Effector memory CD4-positive, alpha-beta T cell (primary cell): ENCODE results near the gene TM4SF4.

Source experiments
- DNase-seq, 3 donors: peaks; one replicate each; pipeline ENCODE4 v3.0.0-alpha.2; 2020
- H3K27ac ChIP-seq: 2 replicates; pipeline ENCODE4 v1.7.0; 2013; ENCODE audit warnings: mild to moderate bottlenecking, low read length, moderate library complexity; ENCODE audit not compliant: insufficient read depth, poor library complexity, severe bottlenecking
- H3K27me3 ChIP-seq: replicated peaks from 2 replicates; pipeline ENCODE4 v1.7.0; 2013; ENCODE audit warnings: mild to moderate bottlenecking, low read length; ENCODE audit not compliant: insufficient read depth, control insufficient read depth, poor library complexity, severe bottlenecking
- H3K36me3 ChIP-seq: 2 replicates; pipeline ENCODE4 v1.7.0; 2013; ENCODE audit warnings: mild to moderate bottlenecking, low read length, moderate library complexity; ENCODE audit not compliant: control insufficient read depth, insufficient read depth
- H3K4me1 ChIP-seq: 2 replicates; pipeline ENCODE4 v1.7.0; 2013; ENCODE audit warnings: low read length, mild to moderate bottlenecking; ENCODE audit not compliant: control insufficient read depth, insufficient read depth, poor library complexity, severe bottlenecking
- H3K4me3 ChIP-seq: 2 replicates; pipeline ENCODE4 v1.7.0; 2013; ENCODE audit warnings: low read length, low read depth, mild to moderate bottlenecking; ENCODE audit not compliant: insufficient read depth, poor library complexity, severe bottlenecking
- H3K9me3 ChIP-seq: 2 replicates; pipeline ENCODE4 v1.7.0; 2013; ENCODE audit warnings: mild to moderate bottlenecking, low read length, moderate library complexity; ENCODE audit not compliant: control insufficient read depth

The TM4SF4 gene

DNA sequence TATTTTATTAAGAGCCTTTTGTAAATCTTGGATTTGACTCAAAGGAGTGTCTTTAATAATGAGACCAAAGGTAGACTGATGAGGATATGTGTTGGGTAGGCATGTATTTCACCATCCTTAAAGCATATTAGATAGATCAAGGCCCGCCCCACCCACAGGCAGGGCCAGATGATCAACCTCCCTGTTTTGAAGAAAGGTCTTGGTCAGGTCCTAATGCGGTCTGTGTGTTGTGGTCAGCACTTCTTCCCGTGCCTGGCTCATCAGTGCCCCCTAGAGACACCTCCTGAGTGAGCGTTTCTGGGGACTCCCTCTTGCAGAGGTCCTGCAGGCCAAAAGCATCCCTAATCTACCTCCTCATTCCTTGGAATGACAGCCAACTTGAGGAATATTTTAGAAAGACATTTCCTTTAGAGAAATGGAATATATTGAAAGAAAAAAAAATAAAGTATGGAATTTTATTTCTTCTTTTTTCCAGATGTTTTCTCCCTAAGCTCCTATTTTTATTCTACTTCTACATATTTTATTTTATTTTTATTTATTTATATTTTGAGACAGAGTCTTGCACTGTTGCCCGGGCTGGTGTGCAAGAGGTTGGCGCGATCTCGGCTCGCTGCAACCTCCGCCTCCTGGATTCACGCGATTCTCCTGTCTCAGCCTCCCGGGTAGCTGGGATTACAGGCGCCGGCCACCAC, 6.0 kb downstream of the TM4SF4 start:
- H3K27me3 ChIP-seq = no peaks in the 10 kb centered on the region
- H3K9me3 ChIP-seq = no peaks in the 10 kb centered on the region
- no peak overlapping the region for H3K4me3 ChIP-seq
- DNase-seq = no peak
- no peaks in the 10 kb centered on the region for H3K36me3 ChIP-seq
- H3K27ac ChIP-seq = no peak overlapping the region
- H3K4me1 ChIP-seq = no peaks in the 10 kb centered on the region

DNA sequence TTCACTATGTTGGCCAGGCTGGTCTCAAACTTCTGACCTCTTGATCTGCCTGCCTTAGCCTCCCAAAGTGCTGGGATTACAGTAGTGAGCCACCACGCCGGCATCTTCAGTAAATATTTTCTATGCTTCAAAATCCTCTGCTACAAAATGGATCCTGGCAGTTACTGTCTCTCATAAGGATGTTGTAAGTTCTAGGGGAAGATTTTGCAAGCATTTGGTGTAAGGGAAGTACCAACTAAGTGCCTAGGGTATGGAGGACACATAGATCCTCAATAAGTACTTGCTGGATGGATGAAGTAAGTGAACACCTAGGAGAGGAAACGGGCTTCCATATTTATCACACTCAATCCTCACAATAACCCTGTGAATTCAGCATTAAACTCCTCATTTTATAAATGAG, 6.6 kb downstream of the TM4SF4 start:
- H3K9me3 ChIP-seq = no peaks in the 10 kb centered on the region
- no peaks in the 10 kb centered on the region for H3K4me1 ChIP-seq
- no peaks in the 10 kb centered on the region for H3K36me3 ChIP-seq
- no peak for DNase-seq
- no peak overlapping the region for H3K27ac ChIP-seq
- no peaks in the 10 kb centered on the region for H3K27me3 ChIP-seq
- no peak overlapping the region for H3K4me3 ChIP-seq

GRCh38 chr3:149481491-149481890, 7.0 kb downstream of the TM4SF4 start:
- H3K4me3 ChIP-seq = no peak overlapping the region
- no peaks in the 10 kb centered on the region for H3K27me3 ChIP-seq
- no peak for DNase-seq
- H3K9me3 ChIP-seq = no peaks in the 10 kb centered on the region
- H3K4me1 ChIP-seq = no peaks in the 10 kb centered on the region
- H3K27ac ChIP-seq = no peak overlapping the region
- H3K36me3 ChIP-seq = no peaks in the 10 kb centered on the region

- Histone ChIP-seq H3K36me3 (no peaks in the 10 kb centered on the region), H3K9me3 (no peaks in the 10 kb centered on the region), H3K27ac (no peak overlapping the region), H3K4me1 (no peaks in the 10 kb centered on the region), H3K27me3 (no peaks in the 10 kb centered on the region), H3K4me3 (no peak overlapping the region)
- no peak for DNase-seq
Measured at GRCh38 chr3:149486726-149487125, 12.2 kb downstream of the TM4SF4 start.

- no peaks in the 10 kb centered on the region for H3K27me3 ChIP-seq
- no peaks in the 10 kb centered on the region for H3K4me1 ChIP-seq
- H3K27ac ChIP-seq = no peak overlapping the region
- no peaks in the 10 kb centered on the region for H3K9me3 ChIP-seq
- no peaks in the 10 kb centered on the region for H3K36me3 ChIP-seq
- no peak overlapping the region for H3K4me3 ChIP-seq
- no peak for DNase-seq
Measured at GRCh38 chr3:149487598-149488197, 13.2 kb downstream of the TM4SF4 start.

- DNase-seq = no peak
- Histone ChIP-seq H3K4me3 (no peak overlapping the region), H3K36me3 (no peaks in the 10 kb centered on the region), H3K27me3 (no peaks in the 10 kb centered on the region), H3K4me1 (no peaks in the 10 kb centered on the region), H3K9me3 (no peaks in the 10 kb centered on the region), H3K27ac (no peak overlapping the region)
Measured at GRCh38 chr3:149489060-149489690, 14.7 kb downstream of the TM4SF4 start.

- H3K9me3 ChIP-seq = no peaks in the 10 kb centered on the region
- H3K4me3 ChIP-seq = no peak overlapping the region
- no peak overlapping the region for H3K27ac ChIP-seq
- H3K27me3 ChIP-seq = no peaks in the 10 kb centered on the region
- no peaks in the 10 kb centered on the region for H3K4me1 ChIP-seq
- no peaks in the 10 kb centered on the region for H3K36me3 ChIP-seq
- DNase-seq = no peak
Measured at GRCh38 chr3:149490260-149490971, 15.9 kb downstream of the TM4SF4 start.

GRCh38 chr3:149493315-149494021, 19.0 kb downstream of the TM4SF4 start:
- H3K9me3 ChIP-seq = no peaks in the 10 kb centered on the region
- DNase-seq = no peak
- H3K27me3 ChIP-seq = no peaks in the 10 kb centered on the region
- H3K27ac ChIP-seq = no peak overlapping the region
- H3K4me1 ChIP-seq = no peaks in the 10 kb centered on the region
- H3K36me3 ChIP-seq = no peaks in the 10 kb centered on the region
- no peak overlapping the region for H3K4me3 ChIP-seq

DNA sequence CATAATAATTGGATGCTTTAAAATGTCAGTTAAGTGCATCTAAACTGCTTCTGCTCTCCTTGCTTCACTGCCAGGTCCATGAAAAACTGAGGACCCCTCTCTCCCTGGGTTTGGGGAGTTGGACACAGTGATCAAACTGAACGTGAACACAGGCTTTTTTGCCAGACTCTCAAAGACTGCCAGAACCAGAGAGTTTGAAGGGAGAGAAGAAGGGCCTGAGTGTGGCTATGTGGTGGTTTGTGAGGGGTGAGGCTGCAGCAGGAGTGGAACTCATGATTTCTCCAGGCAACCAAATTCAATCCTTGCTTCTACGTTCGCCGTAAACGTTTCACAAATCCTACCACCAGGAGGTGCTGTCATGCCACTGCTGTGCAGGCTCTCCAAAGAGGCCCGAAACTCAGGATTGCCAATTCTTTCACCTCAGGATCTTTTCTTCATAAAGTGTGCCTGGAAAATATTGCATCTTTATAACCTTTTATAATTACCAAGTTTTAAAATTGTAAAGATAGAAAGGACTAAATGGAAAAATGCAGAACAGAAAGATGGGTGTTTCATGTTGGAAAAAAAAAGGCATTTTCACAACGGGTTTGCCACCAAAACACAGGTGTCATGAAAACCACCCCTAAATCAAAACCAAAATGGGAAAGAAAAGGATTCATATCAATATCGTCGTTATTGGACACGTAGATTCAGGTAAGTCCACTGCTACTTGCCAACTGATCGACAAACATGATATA, 19.7 kb downstream of the TM4SF4 start:
- no peaks in the 10 kb centered on the region for H3K27me3 ChIP-seq
- H3K4me1 ChIP-seq = no peaks in the 10 kb centered on the region
- no peaks in the 10 kb centered on the region for H3K36me3 ChIP-seq
- DNase-seq = no peak
- H3K9me3 ChIP-seq = no peaks in the 10 kb centered on the region
- H3K27ac ChIP-seq = no peak overlapping the region
- H3K4me3 ChIP-seq = no peak overlapping the region
